HG03066 (cell line): Measurements from ENCODE around the gene NLGN1.
"Not testable (repeated sequence)": the region's sequence is repeated elsewhere in the genome, so short reads cannot be mapped to it uniquely, and the experiment has no call there.

Experiments
- ATAC-seq: cut with Tn5 transposase; IDR thresholded peaks from one replicate; pipeline ENCODE4 v1.9.1; 2021; ENCODE audit warnings: low read depth; ENCODE audit not compliant: unreplicated experiment

The NLGN1 gene

DNA sequence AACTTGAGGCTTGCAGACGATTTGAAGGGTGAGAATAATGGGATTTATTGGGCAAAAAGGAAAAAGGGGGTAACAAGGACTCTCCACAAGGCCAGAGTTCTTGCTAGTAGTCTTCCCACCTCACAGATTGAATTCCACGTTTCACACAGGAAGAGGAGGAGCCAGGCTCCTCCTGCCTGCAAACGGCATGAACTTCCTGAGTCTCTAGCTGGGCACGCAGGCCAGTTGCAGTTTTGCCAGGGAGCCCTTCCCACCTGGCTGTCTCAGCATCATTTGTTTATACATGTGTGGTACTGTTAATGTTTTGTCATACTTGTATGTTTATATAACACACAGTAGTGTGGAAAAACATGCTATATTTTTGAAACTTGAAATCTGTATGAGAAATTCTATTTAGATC, 155.0 kb downstream of the NLGN1 start:
- no peak for ATAC-seq

DNA sequence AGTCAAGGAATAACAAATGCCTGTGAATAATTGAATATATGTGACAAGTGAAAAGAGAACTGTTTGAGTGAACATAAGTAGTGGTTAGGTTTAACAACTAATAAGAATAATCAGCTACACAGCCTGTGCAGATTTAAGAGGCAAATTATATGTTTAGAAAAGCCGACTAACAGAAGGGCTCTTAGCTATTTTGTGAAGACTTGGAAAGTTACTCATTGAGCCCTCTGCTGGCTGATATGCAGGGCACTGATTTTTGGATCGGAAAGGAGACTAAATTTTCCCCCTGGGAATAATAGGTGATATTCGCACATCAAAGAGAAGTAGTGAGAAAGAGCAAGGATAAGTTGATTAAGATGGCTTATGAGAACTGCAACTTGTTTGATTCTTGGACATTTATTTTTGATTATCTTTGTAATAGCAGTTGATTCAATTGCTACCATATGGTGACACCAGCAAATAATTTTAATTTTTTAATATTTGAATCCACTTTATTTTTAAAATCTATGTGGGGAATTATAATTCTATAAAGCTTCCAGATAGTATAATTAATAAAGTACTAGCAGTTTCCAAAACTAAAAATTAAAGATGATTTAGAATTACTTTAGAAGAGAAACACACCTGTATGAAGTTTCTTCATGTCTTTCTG, 156.2 kb downstream of the NLGN1 start:
- ATAC-seq = no peak

DNA sequence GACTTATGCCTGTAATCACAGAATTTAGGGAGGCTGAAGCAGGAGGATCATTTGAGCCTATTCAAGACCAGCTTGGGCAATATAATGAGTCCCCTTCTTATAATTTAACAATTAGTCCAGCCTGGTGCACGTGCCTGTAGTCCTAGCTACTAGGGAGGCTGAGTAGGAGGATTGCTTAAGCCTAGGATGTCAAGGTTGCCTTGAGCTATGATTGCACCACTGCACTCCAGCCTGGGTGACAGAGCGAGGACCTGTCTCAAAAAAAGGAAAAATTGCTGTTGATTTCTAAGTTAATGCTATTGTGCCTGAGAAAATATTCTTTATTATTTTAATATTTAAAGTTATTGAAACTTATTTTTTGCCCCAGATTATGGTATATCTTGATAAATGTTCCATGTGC, 159.0 kb downstream of the NLGN1 start:
- no peak for ATAC-seq

DNA sequence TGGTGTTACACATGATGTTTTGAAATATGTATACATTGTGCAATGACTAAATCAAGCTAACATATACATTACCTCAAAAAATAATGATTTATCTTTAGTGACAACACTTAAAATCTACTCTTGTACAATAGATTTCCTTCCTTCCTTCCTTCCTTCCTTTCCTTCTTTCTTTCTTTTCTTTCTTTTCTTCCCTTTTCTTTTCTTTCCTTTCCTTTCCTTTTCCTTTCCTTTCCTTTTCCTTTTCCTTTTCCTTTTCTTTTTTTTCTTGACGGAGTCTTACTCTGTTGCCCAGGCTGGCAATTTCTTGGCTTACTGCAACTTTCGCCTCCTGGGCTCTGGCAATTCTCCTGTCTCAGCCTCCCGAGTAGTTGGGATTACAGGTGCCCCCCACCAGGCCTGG, 170.5 kb downstream of the NLGN1 start:
- ATAC-seq = no peak

DNA sequence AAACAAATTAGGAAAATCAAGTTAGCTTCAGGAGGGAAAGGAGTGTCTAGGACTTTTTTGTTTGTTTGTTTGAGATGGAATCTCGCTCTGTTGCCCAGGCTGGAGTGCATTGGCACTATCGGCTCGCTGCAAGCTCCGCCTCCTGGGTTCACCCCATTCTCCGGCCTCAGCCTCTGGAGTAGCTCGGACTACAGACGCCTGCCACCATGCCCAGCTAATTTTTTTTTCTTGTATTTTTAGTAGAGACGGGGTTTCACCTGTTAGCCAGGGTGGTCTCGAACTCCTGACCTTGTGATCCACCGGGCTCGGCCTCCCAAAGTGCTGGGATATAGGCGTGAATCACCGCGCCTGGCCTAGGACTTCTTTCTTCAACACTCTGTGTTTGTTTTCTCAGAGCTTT, 171.1 kb downstream of the NLGN1 start:
- ATAC-seq = no peak

DNA sequence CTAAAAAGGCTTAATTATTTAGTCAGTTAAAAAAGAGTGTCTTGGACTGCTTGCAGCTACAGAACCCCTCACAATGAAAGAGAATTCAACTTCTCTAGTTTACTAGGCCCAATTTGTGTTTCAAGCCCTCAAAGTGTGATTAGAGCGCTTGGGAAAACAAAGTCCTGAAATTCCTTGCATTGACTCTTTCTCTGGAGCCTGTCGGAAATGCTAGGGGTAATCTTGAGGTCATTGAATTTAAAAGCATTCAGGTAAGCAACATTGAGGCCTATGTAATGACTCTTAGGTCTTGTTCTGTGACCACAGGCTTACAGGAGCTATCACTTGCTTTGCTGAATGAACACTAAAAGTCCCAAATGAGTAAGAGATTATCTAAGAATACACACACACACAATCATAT, 186.0 kb downstream of the NLGN1 start:
- no peak for ATAC-seq

DNA sequence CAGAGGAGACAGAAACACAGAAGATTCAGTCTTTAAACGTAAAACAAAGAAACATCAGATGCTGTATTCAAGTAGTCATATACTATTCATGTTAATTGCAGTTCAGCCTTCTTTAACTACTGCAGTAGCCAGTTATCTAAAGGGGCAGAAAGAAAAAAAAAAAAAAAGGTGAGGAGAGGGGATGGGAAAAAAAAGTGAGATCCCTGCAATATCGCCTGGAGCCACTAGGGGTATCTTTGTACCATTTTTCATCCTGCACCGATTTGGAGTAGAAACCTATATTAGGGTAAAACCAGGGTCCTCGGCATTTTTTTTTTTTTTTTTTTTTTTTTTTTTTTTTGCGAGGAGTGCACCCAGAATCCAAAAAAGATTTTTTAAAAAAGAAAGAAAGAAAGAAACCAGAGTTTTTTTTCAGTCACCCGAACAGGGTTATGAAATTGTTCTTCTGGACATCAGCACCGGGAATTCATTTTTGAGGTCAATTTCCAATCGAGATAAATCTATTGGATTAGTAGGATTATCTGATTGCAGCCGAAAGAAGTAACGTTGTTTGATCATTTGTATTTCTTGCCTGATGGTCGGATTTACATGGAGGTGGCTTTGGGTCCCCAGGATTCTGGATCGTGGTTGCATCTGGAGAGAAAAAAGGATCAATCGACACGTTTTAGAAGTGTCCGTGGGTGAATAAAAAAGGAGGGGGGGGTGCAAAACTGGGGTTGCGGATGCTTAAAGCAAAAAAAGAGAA, 186.7 kb downstream of the NLGN1 start:
- ATAC-seq = no peak

DNA sequence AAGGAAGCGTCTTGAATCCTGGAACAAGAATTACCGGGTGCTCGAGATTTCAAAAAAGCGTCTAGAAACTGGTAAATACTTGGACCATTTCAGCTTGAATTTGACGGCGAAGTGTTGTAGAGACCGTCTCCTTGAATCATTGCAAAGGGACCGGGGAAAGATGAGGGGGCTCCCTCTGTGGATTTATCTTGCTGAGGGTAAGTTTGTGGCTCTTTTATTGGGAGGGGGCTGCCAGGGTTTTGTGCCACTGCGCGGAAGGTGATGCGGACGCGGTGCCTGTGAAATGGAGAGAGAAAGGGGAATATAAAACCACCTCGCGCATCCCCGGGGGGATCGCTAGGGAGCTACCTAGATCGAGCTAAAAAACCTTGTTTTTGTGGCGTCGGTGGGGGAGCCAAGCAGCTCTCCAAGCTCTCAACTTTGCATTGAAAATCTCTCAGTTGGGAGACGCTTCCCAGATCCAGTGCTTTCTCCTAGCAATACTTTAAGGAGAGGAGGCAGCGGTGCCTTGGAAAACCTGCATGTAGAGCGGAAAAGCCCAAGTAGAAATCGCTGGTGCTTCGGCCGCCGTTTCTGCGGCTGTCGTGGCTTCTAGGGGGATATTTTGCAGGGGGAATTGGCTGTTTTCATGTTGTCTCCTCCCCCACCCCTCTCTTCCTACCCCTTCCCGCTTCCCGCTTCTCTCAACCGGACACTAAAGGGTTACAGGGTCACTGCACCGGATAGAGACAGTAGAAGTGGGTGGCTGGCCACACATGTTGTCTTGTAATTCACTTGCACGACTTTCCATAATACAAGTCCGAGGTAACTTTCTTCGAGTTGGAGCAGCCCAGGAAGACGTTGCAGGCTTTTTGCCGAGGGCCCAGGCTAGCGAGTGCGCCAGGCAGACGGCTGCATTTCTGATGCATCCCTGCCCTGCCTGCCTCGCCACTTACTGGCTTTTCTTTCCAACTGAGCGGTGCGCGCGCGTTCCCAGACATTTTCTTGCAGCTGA, 187.6 kb downstream of the NLGN1 start:
- ATAC-seq = no peak

DNA sequence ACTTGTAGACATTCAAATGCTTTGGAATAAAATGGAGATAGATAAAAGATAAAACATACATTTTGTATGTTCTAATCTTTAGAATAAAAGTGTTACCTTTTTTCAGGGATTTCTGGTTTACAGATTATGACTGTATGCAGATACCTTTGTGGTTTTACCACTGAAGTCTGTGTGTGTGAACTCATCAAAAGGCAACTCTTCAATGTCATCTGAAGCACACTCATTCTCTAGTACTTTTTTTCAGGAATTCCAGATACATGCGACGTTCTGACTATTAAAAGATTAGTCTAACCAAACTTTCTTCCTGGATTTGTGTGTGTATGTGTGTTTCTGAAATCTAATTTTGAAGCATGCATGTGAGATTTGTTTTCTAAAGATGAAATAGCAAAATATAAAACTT, 188.6 kb downstream of the NLGN1 start:
- ATAC-seq = no peak

DNA sequence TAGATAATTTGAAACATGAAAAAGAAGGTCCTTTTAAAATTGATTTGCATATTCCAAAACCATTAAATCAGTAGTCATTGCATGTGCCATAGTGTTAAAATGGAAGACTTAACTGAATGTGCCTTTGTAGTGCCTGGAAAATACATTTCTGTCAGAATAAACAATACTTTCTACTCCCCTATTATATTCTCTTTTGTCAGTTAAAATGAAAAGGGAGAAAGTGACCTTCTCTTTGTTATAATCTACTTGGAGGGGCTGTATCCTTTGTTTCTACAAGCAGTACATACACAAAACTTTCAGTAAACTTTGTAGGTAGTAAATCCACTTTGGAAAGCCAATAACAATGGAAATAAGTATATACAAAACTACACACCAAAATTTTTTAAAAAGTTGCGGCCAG, 189.5 kb downstream of the NLGN1 start:
- ATAC-seq = no peak

DNA sequence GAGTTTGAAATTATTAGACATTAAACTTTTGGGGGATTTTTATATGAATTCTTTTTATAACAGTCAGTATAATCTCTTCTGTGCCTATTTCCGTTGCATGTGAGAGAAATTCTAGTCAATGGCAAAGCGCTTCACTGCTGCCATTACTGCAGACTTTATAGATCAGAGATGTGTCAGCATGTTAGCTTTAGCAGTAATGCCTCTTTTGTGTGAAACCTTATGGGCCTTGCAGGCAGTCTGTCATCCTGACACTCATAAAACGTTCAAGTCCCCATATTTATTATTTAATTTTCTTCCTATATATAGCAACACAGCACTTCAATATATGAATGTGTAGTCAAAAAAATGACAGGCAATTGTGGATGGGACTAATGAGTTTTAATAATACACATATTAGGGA, 191.0 kb downstream of the NLGN1 start:
- no peak for ATAC-seq

DNA sequence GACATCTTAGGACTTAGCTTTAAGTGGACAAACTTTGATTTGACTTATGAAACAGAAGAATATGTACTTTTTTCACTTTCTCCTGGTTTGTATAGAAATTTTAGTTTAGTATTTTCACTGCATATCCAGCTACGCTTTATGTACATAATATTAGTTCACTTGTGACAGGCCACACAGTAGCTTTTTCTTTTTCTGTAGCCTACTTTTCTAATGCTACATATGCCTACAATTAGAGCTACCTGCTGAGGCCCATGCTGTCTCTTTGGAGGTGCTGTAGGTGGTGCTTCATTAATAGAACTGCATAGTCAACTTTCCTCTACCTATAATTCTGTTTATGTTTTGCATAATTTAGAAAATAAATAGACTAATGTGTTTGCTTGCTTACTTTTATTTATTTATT, 191.6 kb downstream of the NLGN1 start:
- no peak for ATAC-seq

DNA sequence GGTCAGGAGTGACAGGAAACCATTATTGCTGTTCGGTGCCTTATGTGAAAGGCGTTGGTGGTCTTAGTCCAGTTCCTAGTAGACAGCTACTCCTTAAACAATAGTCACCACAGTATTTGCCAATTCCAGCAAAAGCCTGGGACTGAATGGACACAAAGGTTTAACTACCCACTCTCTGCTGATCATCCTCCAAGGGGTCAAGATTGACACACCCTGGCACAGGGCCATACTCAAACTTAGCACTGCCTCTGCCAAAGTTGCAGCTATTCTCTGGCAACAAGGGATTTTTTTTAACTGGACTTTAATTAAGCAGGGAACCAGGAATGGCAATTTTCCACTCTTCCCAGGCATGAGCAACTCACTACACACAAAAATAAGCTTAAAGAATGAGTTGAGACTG, 193.9 kb downstream of the NLGN1 start:
- no peak for ATAC-seq

DNA sequence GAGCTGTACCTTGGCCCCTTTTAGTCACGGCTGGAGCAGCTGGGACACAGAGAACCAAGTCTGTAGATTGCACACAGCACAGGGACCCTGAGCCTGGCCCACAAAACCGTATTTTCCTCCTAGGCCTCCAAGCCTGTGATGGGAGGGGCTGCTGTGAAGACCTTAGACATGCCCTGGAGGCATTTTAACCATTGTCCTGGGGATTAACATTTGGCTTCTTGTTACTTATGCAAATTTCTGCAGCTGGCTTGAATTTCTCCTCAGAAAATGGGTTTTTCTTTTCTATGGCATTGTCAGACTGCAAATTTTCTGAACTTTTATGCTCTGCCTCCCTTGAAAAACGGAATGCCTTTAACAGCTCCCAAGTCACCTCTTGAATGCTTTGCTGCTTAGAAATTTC, 197.3 kb downstream of the NLGN1 start:
- ATAC-seq = not testable (repeated sequence)

DNA sequence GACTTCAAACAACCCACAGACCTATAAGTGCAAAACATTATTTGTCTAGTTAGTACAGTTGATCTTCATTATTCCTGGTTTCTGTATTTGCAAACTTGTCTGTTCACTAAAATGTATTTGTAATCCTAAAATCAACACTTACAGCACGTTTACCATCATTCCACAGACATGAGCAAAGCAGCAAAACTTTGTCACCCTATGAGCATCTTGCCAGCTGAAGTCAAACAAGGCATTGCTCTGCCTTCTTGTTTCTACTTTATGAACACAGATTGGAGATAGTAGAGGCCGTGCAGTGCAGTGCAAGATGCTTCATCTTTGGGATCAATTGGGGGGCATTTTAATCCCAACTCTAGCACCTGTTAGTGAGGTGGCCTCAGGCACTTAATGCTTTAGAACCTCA, 202.1 kb downstream of the NLGN1 start:
- ATAC-seq = no peak

DNA sequence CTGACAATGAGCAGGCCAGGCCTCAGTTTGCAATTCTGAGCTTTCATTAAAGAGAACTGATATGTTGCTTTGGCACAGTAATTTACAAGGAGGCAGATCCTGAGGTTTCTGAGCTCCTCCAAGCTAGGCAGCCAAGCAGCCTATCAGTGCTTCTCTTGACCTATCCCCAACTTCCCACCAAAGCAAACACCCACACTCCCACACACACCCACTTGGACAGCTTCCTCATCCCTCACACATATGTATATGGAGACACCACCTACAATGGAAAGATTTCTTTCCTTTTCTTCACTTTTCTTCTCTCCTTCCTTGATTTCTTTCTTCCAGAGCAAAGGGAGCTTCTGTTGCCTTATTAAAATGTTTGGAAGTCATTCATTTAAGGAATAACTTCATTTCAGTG, 217.0 kb downstream of the NLGN1 start:
- ATAC-seq = no peak

DNA sequence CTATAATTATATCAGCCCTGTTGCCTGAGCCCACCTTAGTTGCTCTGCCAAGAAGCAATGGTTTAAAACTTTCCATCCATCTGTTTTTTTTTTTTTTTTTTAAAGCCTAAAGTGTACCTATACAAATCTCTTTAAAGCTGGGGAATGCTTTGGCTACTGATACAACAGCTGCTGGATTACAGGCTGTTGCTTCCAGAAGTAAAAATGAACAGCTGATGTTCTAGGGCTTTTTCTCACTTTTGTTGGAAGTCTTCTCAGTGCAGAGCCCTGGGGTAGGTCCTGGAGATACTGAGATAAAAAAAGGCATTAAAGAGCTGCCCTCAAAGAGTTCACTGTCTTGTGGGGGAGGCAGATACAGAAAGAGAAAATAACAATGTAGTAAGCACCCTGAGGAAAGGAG, 218.1 kb downstream of the NLGN1 start:
- ATAC-seq = no peak

DNA sequence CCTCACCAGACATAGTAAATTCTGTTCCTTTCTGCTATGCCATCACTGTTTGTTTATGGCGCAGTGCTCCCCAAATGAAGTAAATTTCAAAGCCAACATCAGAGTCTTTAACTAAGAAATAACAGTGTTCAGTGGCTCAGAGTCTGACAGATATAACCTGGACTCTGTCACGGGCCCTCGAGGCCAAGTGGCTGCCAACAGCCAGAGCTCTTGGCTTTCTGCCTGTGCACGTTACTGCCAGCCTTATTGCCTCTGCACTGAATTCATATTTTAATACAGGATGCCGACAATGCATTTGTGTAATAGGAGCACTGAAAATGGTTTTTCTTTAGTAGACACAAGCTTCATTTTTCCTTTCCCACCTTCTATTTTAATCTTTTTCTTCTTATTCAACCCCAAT, 219.9 kb downstream of the NLGN1 start:
- no peak for ATAC-seq

DNA sequence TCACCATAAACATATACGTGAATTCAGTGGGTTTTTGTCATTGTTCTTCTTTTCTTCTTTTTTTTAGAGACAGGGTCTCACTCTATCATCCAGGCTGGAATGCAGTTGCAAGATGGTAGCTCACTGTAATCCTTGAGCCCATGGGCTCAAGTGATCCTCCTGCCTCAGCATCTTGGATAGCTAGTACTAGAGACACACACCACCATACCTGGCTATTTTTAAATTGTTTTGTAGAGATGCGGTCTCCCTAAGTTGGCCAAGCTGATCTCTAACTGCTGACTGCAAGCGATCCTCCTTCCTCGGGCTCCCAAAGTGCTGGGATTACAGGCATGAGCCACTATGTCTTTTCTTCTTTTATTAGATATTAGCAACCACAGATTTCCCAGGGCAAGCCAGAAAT, 220.6 kb downstream of the NLGN1 start:
- ATAC-seq = no peak

DNA sequence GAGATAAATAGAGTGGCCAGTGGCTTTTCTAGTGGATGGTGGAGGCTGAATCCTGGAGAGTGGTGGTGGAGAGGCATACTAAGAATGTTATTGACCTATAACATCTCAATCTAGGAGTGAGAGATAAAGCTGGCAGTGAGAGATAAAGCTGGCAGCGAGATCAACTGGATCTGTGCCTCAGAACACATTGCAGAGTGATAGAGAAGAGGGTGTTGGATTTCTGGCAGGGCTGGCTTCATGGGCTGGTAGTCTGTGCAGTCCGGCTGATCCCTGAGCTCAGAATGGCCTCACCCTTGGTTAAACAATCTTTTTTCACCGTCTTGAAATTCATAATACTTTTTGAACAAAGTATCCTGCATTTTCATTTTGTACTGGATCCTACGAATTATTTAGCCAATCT, 221.2 kb downstream of the NLGN1 start:
- ATAC-seq = no peak

DNA sequence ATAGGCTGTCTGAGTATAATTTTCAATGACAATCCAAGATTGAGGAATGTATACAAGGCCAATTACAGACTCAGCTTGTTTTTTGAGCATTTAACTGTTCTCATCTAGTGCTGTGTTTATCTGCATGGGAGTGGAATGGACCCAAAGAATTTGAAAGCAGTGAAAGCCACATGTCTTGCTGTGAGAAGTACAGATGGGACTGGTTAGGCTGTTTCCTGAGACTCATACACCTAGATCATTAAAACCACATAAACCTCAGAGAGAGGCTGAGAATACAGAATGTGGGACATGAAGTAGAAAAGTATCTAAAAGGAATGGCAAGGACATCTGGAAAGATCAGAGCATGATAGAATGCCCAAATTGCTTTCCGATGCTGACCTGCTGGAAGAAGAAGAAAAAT, 224.6 kb downstream of the NLGN1 start:
- no peak for ATAC-seq
